GM12878 (cell line): ENCODE measurements around the gene TRANK1. TPM values are rescaled to one million over a fixed set of nuclear protein-coding genes. Genes with fewer than 3 reads are reported as not detected.

Experiments used
- ATAC-seq: fragments of 200-7000 bp; cut with Tn5 transposase; 3 replicates; pipeline ENCODE4 v1.9.1; 2020; ENCODE audit warnings: mild to moderate bottlenecking, moderate library complexity
- BruUV-seq: library from RNA; stranded (reverse); fragments of 400-500 nt; replicated peaks from 2 replicates; lab custom pipeline; 2021; lab: Mats Ljungman, UMichigan
- CTCF ChIA-PET: fragments of 300-600 bp; sonication (Branson Sonifier 250); formaldehyde crosslinking; extraction: SDS; loops from one replicate; lab custom pipeline; 2021; ENCODE audit warnings: inconsistent platforms; lab: Yijun Ruan, JAX
- POLR2A ChIA-PET: fragments of 350-600 bp; formaldehyde crosslinking; extraction: SDS; loops from one replicate; lab custom pipeline; 2021; ENCODE audit warnings: inconsistent platforms; lab: Charles Lee
- RAD21 ChIA-PET: fragments of 300-600 bp; sonication (Branson Sonifier 250); formaldehyde crosslinking; loops from one replicate; lab custom pipeline; 2023; ENCODE audit warnings: antibody characterized with exemption; ENCODE audit not compliant: unreplicated experiment; lab: Charles Lee
- SMC1A ChIA-PET: fragments of 300-600 bp; sonication (Branson Sonifier 250); formaldehyde crosslinking; loops from one replicate; lab custom pipeline; 2023; ENCODE audit not compliant: unreplicated experiment, uncharacterized antibody; lab: Charles Lee
- DNase-seq: peaks from one replicate; pipeline ENCODE4 v3.0.0-alpha.2; 2011; ENCODE audit warnings: low read depth, low spot score
- FAIRE-seq: peaks from 3 replicates; lab custom pipeline; 2011; peaks lifted over from hg19 to GRCh38; lab: Jason Lieb, UNC
- H2AFZ ChIP-seq: 2 replicates; pipeline ENCODE4 v1.6.0; 2011; ENCODE audit warnings: low read depth, low read length, control low read depth; ENCODE audit not compliant: control insufficient read depth
- H3K27ac ChIP-seq: 2 replicates; pipeline ENCODE4 v1.5.1; 2011; ENCODE audit warnings: control low read depth; ENCODE audit not compliant: control insufficient read depth, insufficient read depth
- H3K27me3 ChIP-seq, 2 experiments: replicated peaks in 1 of 2; 2 replicates each; pipeline versions ENCODE4 v1.6.0 to v1.6.1; 2011; ENCODE audit warnings: low read length in 1 of 2; ENCODE audit not compliant: control insufficient read depth in 2 of 2, insufficient read depth in 2 of 2
- H3K36me3 ChIP-seq, 2 experiments: 2 replicates each; pipeline ENCODE4 v1.5.1; 2011; ENCODE audit warnings: low read length in 1 of 2; ENCODE audit not compliant: control insufficient read depth in 2 of 2, insufficient read depth in 2 of 2
- H3K4me1 ChIP-seq: 2 replicates; pipeline ENCODE4 v1.6.1; 2011; ENCODE audit warnings: mild to moderate bottlenecking, low read length, moderate library complexity, mixed read lengths; ENCODE audit not compliant: control insufficient read depth, insufficient read depth
- H3K4me2 ChIP-seq: 2 replicates; pipeline ENCODE4 v1.6.0; 2011; ENCODE audit warnings: control low read depth; ENCODE audit not compliant: control insufficient read depth, insufficient read depth
- H3K4me3 ChIP-seq: fragments of 200-600 bp; sonication (generic); 2 replicates; pipeline ENCODE4 v1.5.1; 2016
- H3K79me2 ChIP-seq: 2 replicates; pipeline ENCODE4 v1.6.0; 2011; ENCODE audit warnings: low read length; ENCODE audit not compliant: control insufficient read depth, insufficient read depth
- H3K9ac ChIP-seq: 2 replicates; pipeline ENCODE4 v1.8.0; 2011; ENCODE audit warnings: low read length, control low read depth, mixed read lengths; ENCODE audit not compliant: control insufficient read depth, insufficient read depth
- H3K9me3 ChIP-seq: replicated peaks from 3 replicates; pipeline ENCODE4 v1.5.1; 2011; ENCODE audit warnings: mild to moderate bottlenecking, low read length; ENCODE audit not compliant: control insufficient read depth, insufficient read depth
- H4K20me1 ChIP-seq: 2 replicates; pipeline ENCODE4 v1.6.0; 2011; ENCODE audit not compliant: control insufficient read depth, insufficient read depth
- BRCA1 ChIP-seq: IDR thresholded peaks from 2 replicates; pipeline ENCODE4 v1.6.1; 2011; ENCODE audit warnings: low read depth, low read length, improper control_type of control experiment
- CEBPB ChIP-seq, 2 experiments: fragments of 150-350 bp in 1 of 2; IDR thresholded peaks; 2 replicates each; pipeline ENCODE4 v1.6.1; 2012 to 2014; ENCODE audit warnings: low read depth in 2 of 2, low read length in 2 of 2, borderline replicate concordance in 1 of 2, inconsistent platforms in 1 of 2
- CTCF ChIP-seq, 3 experiments: IDR thresholded peaks in 2 of 3; conservative IDR thresholded peaks in 1 of 3; 2 replicates each; pipeline ENCODE4 v1.5.1; 2011; ENCODE audit warnings: low read depth in 3 of 3, low read length in 3 of 3, mild to moderate bottlenecking in 3 of 3, control low read depth in 2 of 3, moderate library complexity in 2 of 3, inconsistent platforms in 1 of 3, mixed read lengths in 1 of 3; ENCODE audit not compliant: control insufficient read depth in 2 of 3, insufficient read depth in 1 of 3; ENCODE audit errors: extremely low read depth in 1 of 3
- EZH2 ChIP-seq: IDR thresholded peaks from 2 replicates; pipeline ENCODE4 v1.6.1; 2012; ENCODE audit warnings: low read depth, mild to moderate bottlenecking, control low read depth, inconsistent platforms, low read length, borderline replicate concordance; ENCODE audit not compliant: control insufficient read depth
- MTA3 ChIP-seq: IDR thresholded peaks from 2 replicates; pipeline ENCODE4 v1.6.1; 2012; ENCODE audit warnings: low read length, inconsistent platforms, borderline replicate concordance
- PML ChIP-seq: IDR thresholded peaks from 2 replicates; pipeline ENCODE4 v1.6.1; 2012; ENCODE audit warnings: low read length, inconsistent platforms
- RUNX3 ChIP-seq: IDR thresholded peaks from 2 replicates; pipeline ENCODE4 v1.6.1; 2012; ENCODE audit warnings: low read length, inconsistent platforms
- WGBS: methylation state at CpG from one replicate; pipeline ENCODE4 v1.1.6; 2016; ENCODE audit warnings: low lambda C conversion rate; ENCODE audit not compliant: insufficient replicate concordance, insufficient coverage; ENCODE audit errors: missing lambda C conversion rate; 5-methylcytosine and 5-hydroxymethylcytosine counted together
- in situ Hi-C: fragments of 300-500 bp; cut with MboI; formaldehyde crosslinking; loops from 9 replicates; pipeline ENCODE4 v1.14.3; 2018; ENCODE audit warnings: mixed read lengths
- intact Hi-C: fragments of 100-400 bp; cut with micrococcal nuclease; formaldehyde crosslinking; loops from one replicate; pipeline ENCODE4 v1.14.2; 2022; ENCODE audit not compliant: unreplicated experiment
- polyA plus RNA-seq, 11 experiments: library from polyadenylated mRNA; depleted of rRNA in 4 of 11; unstranded in 6 of 11; stranded (reverse) in 5 of 11; fragments of >200 nt; fragmentation: Nextera tagmentation in 4 of 11; fragmentation: Illumina TruSeq in 1 of 11; extraction: Ambion mirVana in 4 of 11; extraction: Trizol in 1 of 11; gene quantifications; 1 replicate in 1 of 11; 2 replicates in 10 of 11; pipeline versions ENCODE4 v1.2.1 to v1.2.3, GENCODE V29; 2011 to 2016; ENCODE audit warnings: inconsistent platforms in 2 of 11, missing spikeins in 2 of 11, low read depth in 1 of 11
- total RNA-seq, 4 experiments: library from RNA; depleted of rRNA in 3 of 4; stranded (reverse); fragments of >200 nt in 3 of 4; fragmentation: Illumina TruSeq in 1 of 4; extraction: Trizol in 1 of 4; gene quantifications; 2 replicates each; pipeline versions ENCODE4 v1.2.1 to v1.2.3, GENCODE V29; 2013 to 2021

TRANK1 gene
- total and polyA plus RNA-seq, 10 of the 15 experiments (the other 5 are each of a cell fraction or from before 2014, with no cell fraction given) = 0.46 to 8.8 (median 1.1) TPM

- no peak for TF ChIP-seq MTA3
- no peak for TF ChIP-seq BRCA1
- no peak for TF ChIP-seq RUNX3
- TF ChIP-seq PML = no peak
- TF ChIP-seq, all 136 proteins: peak for 0
- Histone ChIP-seq H3K27me3 (peaks cover 0 to 4% of the 10 kb centered on the region in 2 experiments; a peak in 2 of 4 replicates), H2AFZ (no peak overlapping the region), H3K27ac (no peak overlapping the region), H3K4me2 (no peak overlapping the region), H3K4me1 (no peaks in the 10 kb centered on the region), H3K9ac (no peak overlapping the region), H3K4me3 (no peak overlapping the region), H3K79me2 (no peaks in the 10 kb centered on the region), H3K36me3 (no peaks in the 10 kb centered on the region), H3K9me3 (no peaks in the 10 kb centered on the region), H4K20me1 (no peaks in the 10 kb centered on the region)
- POLR2A ChIA-PET = no interaction called here
- intact Hi-C loops = no loop called here
- DNase-seq = no peak
- RAD21 ChIA-PET = no interaction called here
- BruUV-seq = no TSS peak
- in situ Hi-C loops = no loop called here
- WGBS = 61% methylated on average over 9 of the region's 9 CpGs
- SMC1A ChIA-PET = no interaction called here
- no peak for ATAC-seq
- no peak for FAIRE-seq
- CTCF ChIA-PET = interaction anchor here (1.5 kb wide), 1 partner anchor 143 kb away, joined by 6 read pairs; no protein-coding TSS in a partner anchor
Measured at GRCh38 chr3:36815375-36815774, 129.5 kb downstream of the TRANK1 start.

GRCh38 chr3:36814776-36815175, 130.1 kb downstream of the TRANK1 start:
- Histone ChIP-seq H3K36me3 (no peaks in the 10 kb centered on the region), H3K27me3 (peaks cover 0 to 4% of the 10 kb centered on the region in 2 experiments; a peak in 2 of 4 replicates), H2AFZ (no peak overlapping the region), H3K4me3 (no peak overlapping the region), H3K79me2 (no peaks in the 10 kb centered on the region), H3K9ac (no peak overlapping the region), H3K4me1 (no peaks in the 10 kb centered on the region), H4K20me1 (no peaks in the 10 kb centered on the region), H3K27ac (no peak overlapping the region), H3K9me3 (no peaks in the 10 kb centered on the region), H3K4me2 (no peak overlapping the region)
- ATAC-seq (peak; percentile 77), FAIRE-seq (no peak), DNase-seq (no peak)
- no TSS peak for BruUV-seq
- ChIA-PET POLR2A (no interaction called here), SMC1A (interaction anchor here (0.9 kb wide), 1 partner anchor 144 kb away, joined by 3 read pairs; no protein-coding TSS in a partner anchor), CTCF (interaction anchor here (1.5 kb wide), 1 partner anchor 144 kb away, joined by 6 read pairs; no protein-coding TSS in a partner anchor), RAD21 (no interaction called here)
- WGBS = 14% methylated on average over 4 of the region's 4 CpGs
- in situ Hi-C loops = no loop called here
- intact Hi-C loops = no loop called here
- peak in 2 of 3 experiments; percentile 28 to 30; a peak in 3 of 6 replicates for TF ChIP-seq CTCF (IDR thresholded peaks at IDR 0.05 in 2 of 3, conservative IDR thresholded peaks at IDR 0.05 in 1 of 3; ENCODE audit: control insufficient read depth in 2 of 3, extremely low read depth in 1 of 3, insufficient read depth in 1 of 3, low read depth in 3 of 3, low read length in 3 of 3)
- no peak for TF ChIP-seq EZH2
- TF ChIP-seq CEBPB (IDR thresholded peaks at IDR 0.05; ENCODE audit: borderline replicate concordance in 1 of 2, low read depth in 2 of 2, low read length in 2 of 2) = no peak
